IPS-11a (cell line): Measurements from ENCODE around the gene ASCC3.
"Not testable (repeated sequence)": the region's sequence is repeated elsewhere in the genome, so short reads cannot be mapped to it uniquely, and the experiment has no call there.

Experiments
- H3K4me3 ChIP-seq: one replicate; pipeline ENCODE4 v1.5.1; 2013; ENCODE audit warnings: low read depth, low read length, control low read depth

Gene ASCC3

GRCh38 chr6:100890646-100891045 is 9.5 kb upstream of the ASCC3 start:
- H3K4me3 ChIP-seq, result not testable (repeated sequence)

- H3K4me3 ChIP-seq, result no peak overlapping the region
Observed at GRCh38 chr6:100889351-100889750, 8.2 kb upstream of the ASCC3 start.

- no peak overlapping the region for H3K4me3 ChIP-seq
Observed at GRCh38 chr6:100886076-100886475, 4.9 kb upstream of the ASCC3 start.

GRCh38 chr6:100883347-100883746 is 2.2 kb upstream of the ASCC3 start:
- no peak overlapping the region for H3K4me3 ChIP-seq

GRCh38 chr6:100881707-100882040 is 545 bp upstream of the ASCC3 start:
- peak overlapping the region; percentile 86 for H3K4me3 ChIP-seq

- H3K4me3 ChIP-seq, result peak overlapping the region; percentile 86
Observed at GRCh38 chr6:100880149-100880852, 828 bp downstream of the ASCC3 start.

GRCh38 chr6:100879317-100879716 is 1.8 kb downstream of the ASCC3 start:
- no peak overlapping the region for H3K4me3 ChIP-seq

- no peak overlapping the region for H3K4me3 ChIP-seq
Observed at GRCh38 chr6:100877851-100878250, 3.3 kb downstream of the ASCC3 start.

- H3K4me3 ChIP-seq, result no peak overlapping the region
Observed at GRCh38 chr6:100876251-100876650, 4.9 kb downstream of the ASCC3 start.

GRCh38 chr6:100865525-100865924 is 15.6 kb downstream of the ASCC3 start:
- no peak overlapping the region for H3K4me3 ChIP-seq

GRCh38 chr6:100862063-100862462 is 19.1 kb downstream of the ASCC3 start:
- no peak overlapping the region for H3K4me3 ChIP-seq

- H3K4me3 ChIP-seq, result no peak overlapping the region
Observed at GRCh38 chr6:100856146-100856545, 25.0 kb downstream of the ASCC3 start.

GRCh38 chr6:100851819-100852218 is 29.3 kb downstream of the ASCC3 start:
- H3K4me3 ChIP-seq, result no peak overlapping the region

GRCh38 chr6:100850174-100850573 is 31.0 kb downstream of the ASCC3 start:
- no peak overlapping the region for H3K4me3 ChIP-seq

- H3K4me3 ChIP-seq, result no peak overlapping the region
Observed at GRCh38 chr6:100846276-100846675, 34.9 kb downstream of the ASCC3 start.

- H3K4me3 ChIP-seq, result no peak overlapping the region
Observed at GRCh38 chr6:100845676-100846075, 35.5 kb downstream of the ASCC3 start.

- H3K4me3 ChIP-seq, result no peak overlapping the region
Observed at GRCh38 chr6:100839419-100839818, 41.7 kb downstream of the ASCC3 start.

- no peak overlapping the region for H3K4me3 ChIP-seq
Observed at GRCh38 chr6:100838011-100838410, 43.1 kb downstream of the ASCC3 start.

GRCh38 chr6:100833972-100834574 is 47.1 kb downstream of the ASCC3 start:
- H3K4me3 ChIP-seq, result no peak overlapping the region

- not testable (repeated sequence) for H3K4me3 ChIP-seq
Observed at GRCh38 chr6:100829077-100829595, 52.0 kb downstream of the ASCC3 start.

- H3K4me3 ChIP-seq, result no peak overlapping the region
Observed at GRCh38 chr6:100823041-100823440, 58.1 kb downstream of the ASCC3 start.

GRCh38 chr6:100818066-100818465 is 63.1 kb downstream of the ASCC3 start:
- no peak overlapping the region for H3K4me3 ChIP-seq

GRCh38 chr6:100810015-100810414 is 71.1 kb downstream of the ASCC3 start:
- no peak overlapping the region for H3K4me3 ChIP-seq
